Measurements from ENCODE around the gene RBM25. TPM values are rescaled to one million over a fixed set of nuclear protein-coding genes. Genes with fewer than 3 reads are reported as not detected.

Gene RBM25
- total and polyA plus RNA-seq, 8 donors = 52.7 to 269 (median 190) TPM

- no peak for DNase-seq
- Histone ChIP-seq H3K36me3 (peaks cover 4 to 92% of the 10 kb centered on the region in 2 donors), H3K4me1 (no peaks in the 10 kb centered on the region), H3K9me3 (no peaks in the 10 kb centered on the region), H3K4me3 (no peak overlapping the region), H3K27ac (no peak overlapping the region), H3K27me3 (no peaks in the 10 kb centered on the region)
- ATAC-seq = no peak
- TF ChIP-seq CTCF (IDR thresholded peaks at IDR 0.05) = no peak
- intact Hi-C loops (cut with DNase I) = no loop called here
Measured at GRCh38 chr14:73100334-73100733, 42.0 kb downstream of the RBM25 start.

- H3K4me3 ChIP-seq = no peak overlapping the region
- H3K36me3 ChIP-seq = peaks cover 4 to 95% of the 10 kb centered on the region in 2 donors
- no peak for ATAC-seq
- intact Hi-C loops (cut with DNase I) = no loop called here
- H3K9me3 ChIP-seq = no peaks in the 10 kb centered on the region
- H3K4me1 ChIP-seq = no peaks in the 10 kb centered on the region
- no peak for DNase-seq
- no peaks in the 10 kb centered on the region for H3K27me3 ChIP-seq
- no peak for TF ChIP-seq CTCF (IDR thresholded peaks at IDR 0.05)
- H3K27ac ChIP-seq = no peak overlapping the region
Measured at GRCh38 chr14:73102806-73103497, 44.6 kb downstream of the RBM25 start.

- H3K9me3 ChIP-seq = no peaks in the 10 kb centered on the region
- H3K27me3 ChIP-seq = no peaks in the 10 kb centered on the region
- intact Hi-C loops (cut with DNase I) = no loop called here
- H3K4me3 ChIP-seq = no peak overlapping the region
- H3K27ac ChIP-seq = no peak overlapping the region
- ATAC-seq (no peak), DNase-seq (no peak)
- no peaks in the 10 kb centered on the region for H3K4me1 ChIP-seq
- TF ChIP-seq CTCF (IDR thresholded peaks at IDR 0.05) = no peak
- peaks cover 4 to 95% of the 10 kb centered on the region in 2 donors for H3K36me3 ChIP-seq
Measured at GRCh38 chr14:73105050-73105449, 46.7 kb downstream of the RBM25 start.

- H3K36me3 ChIP-seq = peaks cover 4 to 95% of the 10 kb centered on the region in 2 donors
- DNase-seq (no peak), ATAC-seq (no peak)
- no peaks in the 10 kb centered on the region for H3K4me1 ChIP-seq
- H3K27ac ChIP-seq = no peak overlapping the region
- intact Hi-C loops (cut with DNase I) = no loop called here
- no peaks in the 10 kb centered on the region for H3K9me3 ChIP-seq
- H3K4me3 ChIP-seq = no peak overlapping the region
- H3K27me3 ChIP-seq = no peaks in the 10 kb centered on the region
- TF ChIP-seq CTCF (IDR thresholded peaks at IDR 0.05) = no peak
Measured at GRCh38 chr14:73105727-73106126, 47.4 kb downstream of the RBM25 start.

GRCh38 chr14:73116079-73116665 is 57.8 kb downstream of the RBM25 start:
- Histone ChIP-seq H3K9me3 (no peaks in the 10 kb centered on the region), H3K27me3 (no peaks in the 10 kb centered on the region), H3K4me1 (no peaks in the 10 kb centered on the region), H3K27ac (no peak overlapping the region), H3K4me3 (no peak overlapping the region), H3K36me3 (peaks cover 4 to 94% of the 10 kb centered on the region in 2 donors)
- no peak for TF ChIP-seq CTCF (IDR thresholded peaks at IDR 0.05)
- DNase-seq = no peak
- ATAC-seq = no peak
- intact Hi-C loops (cut with DNase I) = no loop called here

Measured in left lung (tissue), 10 donors.